Right lobe of liver (tissue), 4 donors: ENCODE results near the gene TBK1.

Experiments used
- POLR2A ChIP-seq: fragments of 450-650 bp; IDR thresholded peaks from one replicate; pipeline ENCODE4 v1.6.1; 2017; ENCODE audit warnings: antibody characterized with exemption, mild to moderate bottlenecking
- TF ChIP-seq, protein P1 (sequence below), 4 donors: fragments of 200-600 bp in 3 of 4; fragments of 450-650 bp in 1 of 4; IDR thresholded peaks; one replicate each; pipeline versions ENCODE4 v1.5.1 to v1.8.0; 2016 to 2022; ENCODE audit warnings: antibody characterized with exemption in 4 of 4, mild to moderate bottlenecking in 2 of 4
- donor health status: DM: no; HTN: no; CAD: no.
- donor health status: DM: no; HTN: no; CAD: no.
- donor health status: DM: no; HTN: yes; CAD: no.

DNA sequence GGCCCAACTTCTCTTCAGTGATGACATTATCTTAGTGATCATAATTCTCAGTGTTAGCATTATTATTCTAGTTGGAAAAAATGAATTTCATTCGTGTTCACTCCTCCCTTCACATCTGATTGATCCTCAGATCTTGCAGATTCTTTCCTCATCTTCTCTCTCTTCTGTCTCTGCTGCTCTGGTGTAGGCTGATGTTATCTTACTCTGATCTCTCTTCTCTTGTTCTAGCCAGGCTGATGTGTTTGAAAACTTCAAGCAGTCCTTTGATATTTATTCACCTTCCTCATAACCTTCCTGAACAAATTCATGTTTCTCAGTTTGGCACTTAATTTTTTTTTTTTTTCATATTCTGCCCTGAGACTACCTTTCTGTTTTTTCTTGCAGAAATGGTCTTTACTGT is 5.6 kb upstream of the TBK1 start:
- TF ChIP-seq, protein P1, sequence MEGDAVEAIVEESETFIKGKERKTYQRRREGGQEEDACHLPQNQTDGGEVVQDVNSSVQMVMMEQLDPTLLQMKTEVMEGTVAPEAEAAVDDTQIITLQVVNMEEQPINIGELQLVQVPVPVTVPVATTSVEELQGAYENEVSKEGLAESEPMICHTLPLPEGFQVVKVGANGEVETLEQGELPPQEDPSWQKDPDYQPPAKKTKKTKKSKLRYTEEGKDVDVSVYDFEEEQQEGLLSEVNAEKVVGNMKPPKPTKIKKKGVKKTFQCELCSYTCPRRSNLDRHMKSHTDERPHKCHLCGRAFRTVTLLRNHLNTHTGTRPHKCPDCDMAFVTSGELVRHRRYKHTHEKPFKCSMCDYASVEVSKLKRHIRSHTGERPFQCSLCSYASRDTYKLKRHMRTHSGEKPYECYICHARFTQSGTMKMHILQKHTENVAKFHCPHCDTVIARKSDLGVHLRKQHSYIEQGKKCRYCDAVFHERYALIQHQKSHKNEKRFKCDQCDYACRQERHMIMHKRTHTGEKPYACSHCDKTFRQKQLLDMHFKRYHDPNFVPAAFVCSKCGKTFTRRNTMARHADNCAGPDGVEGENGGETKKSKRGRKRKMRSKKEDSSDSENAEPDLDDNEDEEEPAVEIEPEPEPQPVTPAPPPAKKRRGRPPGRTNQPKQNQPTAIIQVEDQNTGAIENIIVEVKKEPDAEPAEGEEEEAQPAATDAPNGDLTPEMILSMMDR (IDR thresholded peaks at IDR 0.05), result no peak
- TF ChIP-seq POLR2A, result no peak
